A549 (cell line): ENCODE results near the gene FAM53B.

Source experiments
- CTCF ChIP-seq: fragments of >200 bp; sonication (Bioruptor Twin); formaldehyde crosslinking; IDR thresholded peaks from 3 replicates; pipeline ENCODE4 v1.5.1; 2016
- EHF ChIP-seq: fragments of 250-450 bp; sonication (Bioruptor Pico); IDR thresholded peaks from 2 replicates; pipeline ENCODE4 v1.5.0; 2020; ENCODE audit warnings: mild to moderate bottlenecking
- FOSB ChIP-seq: fragments of 250-450 bp; sonication (Bioruptor Pico); IDR thresholded peaks from 2 replicates; pipeline ENCODE4 v1.5.0; 2020; ENCODE audit warnings: mild to moderate bottlenecking, moderate library complexity
- NPAS2 ChIP-seq: fragments of 250-450 bp; sonication (Bioruptor Pico); IDR thresholded peaks from 2 replicates; pipeline ENCODE4 v1.8.0; 2022; ENCODE audit warnings: mild to moderate bottlenecking, moderate library complexity, borderline replicate concordance
- RAD21 ChIP-seq, 2 experiments: fragments of >200 bp in 1 of 2; sonication (Bioruptor Twin) in 1 of 2; formaldehyde crosslinking in 1 of 2; IDR thresholded peaks in 1 of 2; conservative IDR thresholded peaks in 1 of 2; 2 replicates in 1 of 2; 3 replicates in 1 of 2; pipeline ENCODE4 v1.6.1; 2012 to 2018; ENCODE audit warnings: inconsistent platforms in 1 of 2
- RCOR1 ChIP-seq: fragments of 150-350 bp; IDR thresholded peaks from 2 replicates; pipeline ENCODE4 v1.6.1; 2014; ENCODE audit warnings: antibody characterized with exemption, low read length, low read depth
- RNF2 ChIP-seq: fragments of 200-600 bp; sonication (generic); IDR thresholded peaks from 2 replicates; pipeline ENCODE4 v1.6.1; 2016; ENCODE audit warnings: low read depth, mild to moderate bottlenecking, antibody characterized with exemption, moderate library complexity, borderline replicate concordance

GRCh38 chr10:124701435-124701834 lies 42.7 kb downstream of the FAM53B start:
- no peak for TF ChIP-seq EHF (CRISPR knock-in tag)
- TF ChIP-seq RCOR1, result no peak
- no peak for TF ChIP-seq RNF2
- no peak for TF ChIP-seq NPAS2 (CRISPR knock-in tag)
- TF ChIP-seq RAD21 (conservative IDR thresholded peaks at IDR 0.05 in 1 of 2, IDR thresholded peaks at IDR 0.05 in 1 of 2), result no peak
- no peak for TF ChIP-seq FOSB (CRISPR knock-in tag)
- no peak for TF ChIP-seq CTCF
